Skeletal muscle tissue (tissue), 4 donors: Measurements from ENCODE around the gene IER3. TPM values are rescaled to one million over a fixed set of nuclear protein-coding genes. Genes with fewer than 3 reads are reported as not detected.

ENCODE experiments used
- H3K27ac ChIP-seq: one replicate; pipeline ENCODE4 v1.7.0; 2013; ENCODE audit warnings: mild to moderate bottlenecking, low read depth, low read length, inconsistent platforms
- H3K27me3 ChIP-seq, 3 donors: one replicate each; pipeline ENCODE4 v1.7.0; 2013; ENCODE audit warnings: low read length in 3 of 3; ENCODE audit not compliant: control insufficient read depth in 3 of 3, insufficient read depth in 3 of 3
- H3K36me3 ChIP-seq, 3 donors: one replicate each; pipeline ENCODE4 v1.7.0; 2013; ENCODE audit warnings: low read length in 3 of 3; ENCODE audit not compliant: control insufficient read depth in 3 of 3, insufficient read depth in 3 of 3
- H3K4me1 ChIP-seq, 3 donors: one replicate each; pipeline ENCODE4 v1.7.0; 2013; ENCODE audit warnings: low read length in 3 of 3, mild to moderate bottlenecking in 3 of 3; ENCODE audit not compliant: control insufficient read depth in 3 of 3, insufficient read depth in 3 of 3
- H3K4me3 ChIP-seq, 3 donors: one replicate each; pipeline ENCODE4 v1.7.0; 2013; ENCODE audit warnings: low read length in 3 of 3
- H3K9ac ChIP-seq, 3 donors: one replicate each; pipeline ENCODE4 v1.7.0; 2013; ENCODE audit warnings: low read length in 3 of 3, mild to moderate bottlenecking in 3 of 3, moderate library complexity in 2 of 3, low read depth in 1 of 3
- H3K9me3 ChIP-seq, 3 donors: one replicate each; pipeline ENCODE4 v1.7.0; 2013; ENCODE audit warnings: low read length in 3 of 3; ENCODE audit not compliant: control insufficient read depth in 3 of 3
- total RNA-seq: library from RNA; depleted of rRNA; stranded (reverse); fragments of >200 nt; gene quantifications from one replicate; pipeline ENCODE4 v1.2.3, GENCODE V29; 2014
- donor health status: Osteomylitis.

The IER3 gene
- total RNA-seq, 1 donor from 2014 or later: 4.2 TPM

DNA sequence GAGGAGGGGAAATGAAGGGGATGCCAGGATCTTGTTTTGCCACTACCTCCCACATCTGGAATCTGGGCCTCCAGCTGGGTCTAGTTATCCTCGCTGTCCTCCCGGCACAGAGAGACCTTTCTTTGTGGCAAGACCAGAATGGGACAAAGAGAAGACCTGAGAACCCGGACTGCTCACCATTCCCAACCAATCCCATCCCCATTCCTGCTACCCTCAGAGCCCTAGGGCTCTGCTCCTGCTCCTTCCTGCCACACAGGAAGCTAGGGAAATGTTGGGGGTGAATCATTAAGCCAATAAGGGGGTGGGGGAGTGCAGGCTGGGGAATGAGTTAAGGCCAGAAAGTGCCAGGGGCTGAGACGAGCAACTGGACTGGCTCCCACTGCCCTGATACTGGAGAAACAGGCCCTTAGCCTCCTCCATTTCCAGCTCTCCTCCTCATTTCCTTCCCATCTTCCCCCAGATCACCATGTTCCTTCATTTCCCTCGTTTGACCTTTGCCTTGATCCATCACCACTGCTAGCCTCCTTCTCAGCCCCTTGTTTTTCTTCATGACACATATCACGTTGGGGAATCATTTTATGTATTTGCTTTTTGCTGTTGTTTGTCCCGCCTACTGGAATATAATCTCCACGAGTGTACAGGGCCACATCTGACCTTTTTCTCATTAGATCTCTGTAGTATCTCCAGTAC lies 4.6 kb upstream of the IER3 start:
- Histone ChIP-seq H3K4me1 (peaks cover 22 to 31% (median 26%) of the 10 kb centered on the region in 3 donors), H3K27ac (no peak overlapping the region), H3K9me3 (no peaks in the 10 kb centered on the region), H3K36me3 (no peaks in the 10 kb centered on the region), H3K27me3 (no peaks in the 10 kb centered on the region), H3K4me3 (no peak overlapping the region), H3K9ac (no peak overlapping the region)

GRCh38 chr6:30747902-30748769 lies 3.8 kb upstream of the IER3 start:
- H3K9me3 ChIP-seq: no peaks in the 10 kb centered on the region
- H3K9ac ChIP-seq: no peak overlapping the region
- H3K27me3 ChIP-seq: no peaks in the 10 kb centered on the region
- no peaks in the 10 kb centered on the region for H3K36me3 ChIP-seq
- peak overlapping the region; percentile 28 for H3K27ac ChIP-seq
- H3K4me1 ChIP-seq: peaks cover 27 to 35% (median 28%) of the 10 kb centered on the region in 3 donors
- no peak overlapping the region for H3K4me3 ChIP-seq

DNA sequence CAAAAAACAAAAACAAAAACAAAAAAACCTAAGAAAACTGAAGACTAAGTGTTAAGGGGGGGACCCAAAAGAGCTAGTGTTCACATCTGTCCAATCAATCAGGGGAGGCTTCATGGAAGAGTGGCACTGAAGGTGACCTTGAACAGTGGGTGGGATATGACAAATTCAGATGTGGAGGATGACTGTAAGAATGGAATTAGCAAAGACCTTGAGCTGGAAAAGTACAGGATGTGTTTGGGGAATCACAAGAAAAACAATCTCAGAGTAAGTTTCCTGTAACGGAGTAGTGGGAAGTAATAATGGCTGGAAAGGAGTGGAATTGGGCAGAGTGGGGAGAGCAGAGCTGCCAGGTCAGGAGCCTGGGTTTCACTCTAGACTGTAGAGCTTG lies 2.9 kb upstream of the IER3 start:
- Histone ChIP-seq H3K27me3 (no peaks in the 10 kb centered on the region), H3K4me3 (no peak overlapping the region), H3K27ac (peak overlapping the region; percentile 28), H3K9me3 (no peaks in the 10 kb centered on the region), H3K4me1 (peaks cover 21 to 29% (median 22%) of the 10 kb centered on the region in 3 donors), H3K36me3 (peaks cover 0 to under 1% (median 0%) of the 10 kb centered on the region in 3 donors), H3K9ac (no peak overlapping the region)

DNA sequence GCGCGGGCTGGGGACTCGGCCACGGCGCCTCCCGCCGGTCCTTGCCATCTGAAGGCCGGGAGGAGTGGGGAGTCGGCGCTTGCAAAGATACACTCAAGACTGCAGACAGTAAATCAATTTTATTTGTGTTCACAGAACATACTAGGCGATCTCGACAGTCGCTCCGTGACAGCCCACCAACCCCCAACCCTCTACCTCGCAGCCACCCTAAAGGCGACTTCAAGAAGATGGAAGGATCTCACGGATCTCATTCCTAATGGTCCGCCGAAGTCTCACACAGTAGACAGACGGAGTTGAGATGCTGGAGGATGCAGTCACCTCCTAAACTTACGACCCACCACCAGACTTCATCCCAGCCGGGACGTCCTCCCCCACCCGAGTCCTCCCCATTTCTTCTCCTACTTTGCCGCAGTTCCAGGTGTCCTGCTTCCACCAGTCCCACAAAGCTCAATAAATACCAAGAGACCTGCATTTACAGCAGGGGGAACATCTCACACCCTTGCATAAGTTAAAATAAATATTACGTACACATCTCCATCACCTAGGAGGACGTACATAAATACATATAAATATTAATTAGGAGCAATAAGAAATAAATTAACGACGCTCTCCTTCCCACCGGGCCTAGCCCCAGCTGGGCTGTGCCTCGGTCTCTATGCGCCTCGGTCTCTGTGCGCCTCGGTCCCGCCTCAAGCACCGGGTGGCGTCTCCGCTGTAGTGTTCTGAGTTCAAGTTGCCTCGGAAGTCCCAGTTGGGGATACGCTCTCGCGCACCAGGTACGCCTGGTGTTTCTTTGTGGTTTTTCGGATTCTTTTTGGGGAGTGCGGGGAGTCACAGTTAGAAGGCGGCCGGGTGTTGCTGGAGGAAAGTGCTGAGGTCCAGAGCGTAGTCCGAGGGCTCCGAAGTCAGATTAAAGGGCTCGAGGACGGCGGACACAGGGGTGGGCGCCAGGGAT lies 971 bp downstream of the IER3 start:
- Histone ChIP-seq H3K9ac (peak overlapping the region; percentile 91 to 95 (median 94)), H3K36me3 (peaks cover 29 to 34% (median 34%) of the 10 kb centered on the region in 3 donors), H3K27me3 (no peaks in the 10 kb centered on the region), H3K27ac (peak overlapping the region; percentile 93), H3K4me1 (peaks cover 30 to 39% (median 31%) of the 10 kb centered on the region in 3 donors), H3K9me3 (no peaks in the 10 kb centered on the region), H3K4me3 (peak overlapping the region; percentile 84 to 94 (median 85))

DNA sequence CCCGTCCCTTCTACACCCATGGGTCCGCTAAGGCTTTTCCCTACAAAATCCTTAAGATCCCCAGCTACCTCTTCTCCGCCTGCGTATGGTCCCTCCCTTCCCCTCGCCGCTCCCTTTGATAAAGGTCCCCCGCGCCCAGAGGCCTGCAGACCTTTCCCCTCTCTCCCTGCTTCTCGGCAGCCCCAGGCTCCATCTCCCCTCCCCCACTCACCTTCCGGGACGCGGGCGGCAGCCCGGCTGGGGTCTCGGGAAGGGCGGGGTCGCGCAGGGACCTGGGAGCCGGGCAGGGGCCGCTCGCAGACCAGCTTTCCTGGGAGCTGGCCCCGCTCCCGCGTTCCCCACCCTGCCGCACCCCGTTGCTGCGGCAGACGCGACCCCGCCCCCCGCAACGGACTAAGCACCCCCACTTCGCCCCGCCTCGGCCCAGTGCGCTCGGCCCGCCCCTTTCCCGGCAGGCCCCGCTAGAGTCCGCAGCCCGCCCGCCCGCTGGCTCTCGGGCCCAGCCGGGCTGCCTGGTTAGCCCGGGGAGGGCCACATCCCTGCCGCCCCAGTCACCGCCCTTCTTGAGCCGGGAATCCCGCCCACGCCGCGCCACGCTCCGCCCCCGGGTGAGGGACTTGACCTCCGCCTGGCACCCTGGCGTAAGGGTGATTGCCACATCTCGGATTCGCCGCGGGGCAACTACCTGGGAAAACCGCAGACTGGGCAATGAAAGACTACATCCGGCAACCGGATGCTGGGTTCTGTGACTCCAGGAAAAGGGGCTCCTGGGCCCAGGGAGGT lies 1.8 kb downstream of the IER3 start, which contains the start of gene FLOT1:
TSS of gene FLOT1 (minus strand) at position 372 of the 783 bp plus-strand sequence. CDS start 498 bp downstream, outside the sequence.
- Histone ChIP-seq H3K9ac (peak within 1 kb of the TSS; percentile 91 to 95 (median 94)), H3K9me3 (no peaks in the 10 kb centered on the region), H3K27me3 (no peaks in the 10 kb centered on the region), H3K27ac (peak within 1 kb of the TSS; percentile 93), H3K36me3 (peaks cover 37 to 42% (median 41%) of the 10 kb centered on the region in 3 donors), H3K4me3 (peak within 1 kb of the TSS; percentile 85 to 94 (median 89)), H3K4me1 (peaks cover 30 to 47% (median 31%) of the 10 kb centered on the region in 3 donors)

- peaks cover 31 to 47% (median 33%) of the 10 kb centered on the region in 3 donors for H3K4me1 ChIP-seq
- peak overlapping the region; percentile 85 to 94 (median 89) for H3K4me3 ChIP-seq
- peak overlapping the region; percentile 87 to 95 (median 91) for H3K9ac ChIP-seq
- H3K27me3 ChIP-seq: no peaks in the 10 kb centered on the region
- no peaks in the 10 kb centered on the region for H3K9me3 ChIP-seq
- peaks cover 38 to 48% (median 44%) of the 10 kb centered on the region in 3 donors for H3K36me3 ChIP-seq
- H3K27ac ChIP-seq: peak overlapping the region; percentile 93
These were observed 2.5 kb downstream of the IER3 start for GRCh38 chr6:30741789-30742315.

DNA sequence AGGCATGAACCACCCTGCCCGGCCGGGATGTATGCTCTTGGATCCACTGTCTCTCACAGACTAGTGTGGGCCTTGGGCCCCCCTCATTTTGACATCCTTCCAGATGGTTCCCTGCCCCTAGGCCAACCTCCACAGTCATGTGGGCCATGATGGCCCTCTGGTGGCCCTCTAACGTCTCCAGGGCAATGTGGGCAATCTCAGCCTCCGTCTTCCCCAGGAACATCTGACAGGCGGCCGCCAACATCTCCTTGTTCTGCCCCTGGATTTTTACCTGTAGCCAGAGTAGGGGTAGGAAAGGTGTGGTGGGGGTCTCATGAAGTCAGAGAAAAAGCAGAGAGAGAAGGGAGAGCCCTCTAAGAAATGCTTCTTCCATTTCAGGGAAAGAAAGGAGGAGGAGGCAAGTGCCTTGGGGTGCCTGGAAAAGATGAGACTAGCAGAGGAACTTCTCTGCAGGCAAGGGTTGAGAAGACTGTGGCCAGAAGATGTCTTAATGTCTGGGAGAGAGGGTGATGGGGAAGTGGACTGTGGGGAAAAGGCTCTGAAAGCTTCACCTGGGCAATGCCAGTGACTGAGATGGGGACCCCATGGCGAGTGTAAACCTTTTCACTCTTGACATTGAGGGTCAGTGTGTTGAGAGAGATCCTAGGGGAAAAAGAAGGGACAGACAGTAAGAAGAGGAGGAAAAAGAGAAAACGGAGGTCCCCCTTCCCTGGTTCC lies 3.1 kb downstream of the IER3 start:
- Histone ChIP-seq H3K36me3 (peaks cover 39 to 50% (median 46%) of the 10 kb centered on the region in 3 donors), H3K4me1 (peaks cover 31 to 47% (median 34%) of the 10 kb centered on the region in 3 donors), H3K4me3 (peak overlapping the region; percentile 85 to 94 (median 89)), H3K9ac (peak overlapping the region; percentile 87 to 95 (median 91)), H3K9me3 (no peaks in the 10 kb centered on the region), H3K27ac (peak overlapping the region; percentile 93), H3K27me3 (no peaks in the 10 kb centered on the region)

DNA sequence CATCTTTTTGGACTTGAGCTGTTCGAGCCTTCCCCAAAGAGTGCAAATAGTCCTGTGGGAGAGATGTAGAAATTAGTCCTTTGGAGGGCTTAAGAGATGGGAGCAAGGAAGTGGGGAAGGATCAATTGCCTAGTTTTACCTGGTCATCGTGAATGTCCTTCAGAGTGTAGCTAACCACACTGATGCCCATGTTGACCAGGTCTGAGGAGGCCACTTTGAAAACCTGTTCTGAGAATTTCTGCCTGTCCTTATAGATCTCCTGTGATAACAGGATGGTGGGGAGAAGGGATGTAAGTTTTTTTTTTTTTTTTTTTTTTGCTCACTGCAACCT lies 3.8 kb downstream of the IER3 start:
- Histone ChIP-seq H3K36me3 (peaks cover 44 to 57% (median 53%) of the 10 kb centered on the region in 3 donors), H3K27me3 (no peaks in the 10 kb centered on the region), H3K27ac (peak overlapping the region; percentile 93), H3K4me3 (no peak overlapping the region), H3K4me1 (peaks cover 31 to 47% (median 34%) of the 10 kb centered on the region in 3 donors), H3K9ac (no peak overlapping the region), H3K9me3 (no peaks in the 10 kb centered on the region)
